ENCODE measurements around the gene STXBP5. TPM values are rescaled to one million over a fixed set of nuclear protein-coding genes. Genes with fewer than 3 reads are reported as not detected.

Gene STXBP5
- total and polyA plus RNA-seq, 4 donors, result 1.9 to 8.9 (median 4.8) TPM

GRCh38 chr6:147266821-147267220, 62.6 kb downstream of the STXBP5 start:
- Histone ChIP-seq H3K27ac (ENCODE audit: low read depth in 1 of 2, low read length in 2 of 2) (no peak overlapping the region), H3K36me3 (ENCODE audit: control insufficient read depth in 4 of 4, insufficient read depth in 3 of 4, low read depth in 1 of 4, low read length in 3 of 4) (peaks cover 0 to 6% (median under 1%) of the 10 kb centered on the region in 4 donors), H3K27me3 (ENCODE audit: control insufficient read depth in 4 of 4, insufficient read depth in 4 of 4, low read length in 3 of 4) (no peaks in the 10 kb centered on the region), H3K9ac (ENCODE audit: low read depth in 1 of 2, low read length in 2 of 2) (no peak overlapping the region), H3K4me1 (ENCODE audit: control insufficient read depth in 4 of 4, insufficient read depth in 4 of 4, low read length in 3 of 4) (no peaks in the 10 kb centered on the region), H3K4me3 (ENCODE audit: low read depth in 1 of 3, low read length in 3 of 3) (no peak overlapping the region), H3K9me3 (ENCODE audit: control insufficient read depth in 4 of 4, low read length in 3 of 4) (no peaks in the 10 kb centered on the region)
- no peak for DNase-seq (ENCODE audit: low spot score)
- TF ChIP-seq MAX (IDR thresholded peaks at IDR 0.05) (no peak), CTCF (IDR thresholded peaks at IDR 0.05; ENCODE audit: low read depth, low read length, missing input control) (no peak), REST (IDR thresholded peaks at IDR 0.05) (no peak), HNF4A (conservative IDR thresholded peaks at IDR 0.05) (no peak), FOXA2 (IDR thresholded peaks at IDR 0.05) (no peak), SP1 (IDR thresholded peaks at IDR 0.05) (no peak), HNF4G (IDR thresholded peaks at IDR 0.05) (no peak), FOXA1 (IDR thresholded peaks at IDR 0.05) (no peak), RAD21 (IDR thresholded peaks at IDR 0.05) (no peak), EGR1 (IDR thresholded peaks at IDR 0.05; ENCODE audit: low read depth in 2 of 2) (no peak), YY1 (IDR thresholded peaks at IDR 0.05) (no peak), ZBTB33 (IDR thresholded peaks at IDR 0.05) (no peak), TAF1 (conservative IDR thresholded peaks at IDR 0.05) (no peak), JUND (IDR thresholded peaks at IDR 0.05) (no peak), GABPA (IDR thresholded peaks at IDR 0.05 in 1 of 2, conservative IDR thresholded peaks at IDR 0.05 in 1 of 2) (no peak), NR2F2 (IDR thresholded peaks at IDR 0.05) (no peak), ATF3 (IDR thresholded peaks at IDR 0.05) (no peak), RXRA (IDR thresholded peaks at IDR 0.05) (no peak)
- WGBS, result 91% methylated on average over 3 of the region's 3 CpGs

Data from liver (tissue), 9 donors.